Measurements from ENCODE around the gene METTL16. TPM values are rescaled to one million over a fixed set of nuclear protein-coding genes. Genes with fewer than 3 reads are reported as not detected.

The METTL16 gene, protein sequence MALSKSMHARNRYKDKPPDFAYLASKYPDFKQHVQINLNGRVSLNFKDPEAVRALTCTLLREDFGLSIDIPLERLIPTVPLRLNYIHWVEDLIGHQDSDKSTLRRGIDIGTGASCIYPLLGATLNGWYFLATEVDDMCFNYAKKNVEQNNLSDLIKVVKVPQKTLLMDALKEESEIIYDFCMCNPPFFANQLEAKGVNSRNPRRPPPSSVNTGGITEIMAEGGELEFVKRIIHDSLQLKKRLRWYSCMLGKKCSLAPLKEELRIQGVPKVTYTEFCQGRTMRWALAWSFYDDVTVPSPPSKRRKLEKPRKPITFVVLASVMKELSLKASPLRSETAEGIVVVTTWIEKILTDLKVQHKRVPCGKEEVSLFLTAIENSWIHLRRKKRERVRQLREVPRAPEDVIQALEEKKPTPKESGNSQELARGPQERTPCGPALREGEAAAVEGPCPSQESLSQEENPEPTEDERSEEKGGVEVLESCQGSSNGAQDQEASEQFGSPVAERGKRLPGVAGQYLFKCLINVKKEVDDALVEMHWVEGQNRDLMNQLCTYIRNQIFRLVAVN
- total RNA-seq, result 10 to 100 TPM; 20.9 to 33.0 (median 24.0) TPM
- polyA plus RNA-seq, result 10 to 100 TPM; 11.2 to 26.9 (median 17.1) TPM
- long read RNA-seq, donor 1, full-length matches to known transcripts, result 3 of 5 reads
- long read RNA-seq, donor 1, partial matches to known transcripts, result 0 of 5 reads
- long read RNA-seq, donor 1, other reads (novel, unspliced or antisense), result 2 of 5 reads
- long read RNA-seq, donor 2, full-length matches to known transcripts, result 3 of 15 reads
- long read RNA-seq, donor 2, partial matches to known transcripts, result 2 of 15 reads
- long read RNA-seq, donor 2, other reads (novel, unspliced or antisense), result 10 of 15 reads

DNA sequence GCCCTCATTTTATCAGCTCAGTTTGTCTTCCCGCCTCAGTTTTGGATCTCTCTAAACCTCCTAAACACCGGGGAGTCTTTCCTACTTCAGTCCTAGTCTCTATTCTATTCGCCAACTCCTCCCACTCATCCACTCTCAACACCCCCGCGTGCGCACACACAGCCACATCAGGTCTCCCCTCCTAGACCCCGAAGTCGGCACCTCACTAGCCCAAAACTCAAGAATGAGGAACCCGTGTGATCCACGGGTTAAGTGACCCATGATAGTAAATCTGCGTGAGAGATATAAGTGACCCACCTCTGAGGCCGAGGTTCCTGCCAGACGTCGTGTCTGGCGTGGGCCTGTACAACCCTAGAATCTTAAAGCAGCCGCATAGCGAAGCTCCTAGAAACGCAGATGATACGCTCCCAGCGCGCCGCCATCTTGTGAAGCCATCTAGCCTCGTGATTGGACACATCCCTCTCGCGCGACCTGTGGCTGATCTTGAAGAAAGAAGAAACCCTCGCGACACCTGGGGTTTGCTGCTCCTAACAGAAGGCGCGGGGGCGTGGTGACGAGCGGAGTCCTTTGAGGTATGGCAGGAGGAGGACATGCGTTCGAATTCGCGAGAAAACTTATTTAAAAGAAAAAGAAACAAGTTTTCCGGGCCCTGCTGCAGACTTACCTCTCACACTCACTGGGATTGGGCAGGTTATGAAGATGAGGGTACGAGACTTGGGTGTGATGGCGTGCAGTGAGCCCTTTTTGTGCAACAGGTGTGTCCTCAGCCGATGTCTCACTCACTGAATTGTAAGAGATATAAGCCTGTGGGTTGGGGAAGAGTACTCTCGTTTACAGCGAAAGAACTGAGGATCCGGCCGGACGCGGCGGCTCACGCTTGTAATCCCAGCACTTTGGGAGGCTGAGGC is at the start of gene METTL16:
Gene METTL16, minus strand, starts transcription at position 427 of the 908 bp plus-strand sequence. CDS start 9,557 bp downstream, outside the sequence.
- TF ChIP-seq, protein P1, sequence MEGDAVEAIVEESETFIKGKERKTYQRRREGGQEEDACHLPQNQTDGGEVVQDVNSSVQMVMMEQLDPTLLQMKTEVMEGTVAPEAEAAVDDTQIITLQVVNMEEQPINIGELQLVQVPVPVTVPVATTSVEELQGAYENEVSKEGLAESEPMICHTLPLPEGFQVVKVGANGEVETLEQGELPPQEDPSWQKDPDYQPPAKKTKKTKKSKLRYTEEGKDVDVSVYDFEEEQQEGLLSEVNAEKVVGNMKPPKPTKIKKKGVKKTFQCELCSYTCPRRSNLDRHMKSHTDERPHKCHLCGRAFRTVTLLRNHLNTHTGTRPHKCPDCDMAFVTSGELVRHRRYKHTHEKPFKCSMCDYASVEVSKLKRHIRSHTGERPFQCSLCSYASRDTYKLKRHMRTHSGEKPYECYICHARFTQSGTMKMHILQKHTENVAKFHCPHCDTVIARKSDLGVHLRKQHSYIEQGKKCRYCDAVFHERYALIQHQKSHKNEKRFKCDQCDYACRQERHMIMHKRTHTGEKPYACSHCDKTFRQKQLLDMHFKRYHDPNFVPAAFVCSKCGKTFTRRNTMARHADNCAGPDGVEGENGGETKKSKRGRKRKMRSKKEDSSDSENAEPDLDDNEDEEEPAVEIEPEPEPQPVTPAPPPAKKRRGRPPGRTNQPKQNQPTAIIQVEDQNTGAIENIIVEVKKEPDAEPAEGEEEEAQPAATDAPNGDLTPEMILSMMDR (IDR thresholded peaks at IDR 0.05), result no peak
- no peaks in the 10 kb centered on the region for H3K36me3 ChIP-seq (ENCODE audit: insufficient read depth in 1 of 2, low read depth in 1 of 2)
- peak; percentile 99 to 100 (median 100) for ATAC-seq
- H3K27me3 ChIP-seq (ENCODE audit: insufficient read depth in 3 of 3, low read length in 2 of 3), result no peaks in the 10 kb centered on the region
- peak within 1 kb of the TSS; percentile 91 for H3K27ac ChIP-seq
- peak; percentile 97 for DNase-seq
- intact Hi-C loops (cut with DNase I), result loop anchor here (2.0 to 10.0 kb wide), 3 partner anchors 81 to 196 kb away; partner anchors contain the start of gene PAFAH1B1 (in 1 of the 2)
- no peaks in the 10 kb centered on the region for H3K9me3 ChIP-seq
- 0 to 1% (median 1%) methylated on average over 49 of the region's 49 CpGs for WGBS, 3 donors
- peak within 1 kb of the TSS; percentile 93 for H3K4me3 ChIP-seq
- peaks cover 20% of the 10 kb centered on the region for H3K4me1 ChIP-seq

DNA sequence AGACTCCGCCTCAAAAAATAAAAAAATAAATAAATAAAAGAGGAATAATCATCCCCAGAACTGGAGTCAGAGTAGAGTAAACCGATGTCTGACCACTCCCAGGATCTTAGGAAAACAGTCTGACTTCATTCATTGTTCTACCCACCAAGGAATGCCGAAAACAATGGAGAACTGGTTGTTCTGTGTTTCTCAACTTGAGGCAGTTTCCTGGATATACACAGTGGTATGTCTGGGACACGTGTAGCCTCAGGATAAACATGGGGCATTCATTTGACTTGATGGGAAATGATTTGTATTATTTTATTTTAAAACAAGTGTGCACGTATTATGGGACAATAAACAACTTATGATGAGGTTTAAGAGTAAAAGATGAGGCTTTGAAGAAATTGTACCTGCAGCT is 49.0 kb upstream of the METTL16 start:
- Histone ChIP-seq H3K9me3 (no peaks in the 10 kb centered on the region), H3K27me3 (ENCODE audit: insufficient read depth in 3 of 3, low read length in 2 of 3) (no peaks in the 10 kb centered on the region), H3K27ac (no peak overlapping the region), H3K36me3 (ENCODE audit: insufficient read depth in 1 of 2, low read depth in 1 of 2) (no peaks in the 10 kb centered on the region), H3K4me3 (no peak overlapping the region), H3K4me1 (no peaks in the 10 kb centered on the region)
- 81 to 86% (median 84%) methylated on average over 5 of the region's 5 CpGs for WGBS, 3 donors
- intact Hi-C loops (cut with DNase I), result no loop called here
- DNase-seq (no peak), ATAC-seq (no peak)
- TF ChIP-seq, protein P1 (IDR thresholded peaks at IDR 0.05), result no peak

DNA sequence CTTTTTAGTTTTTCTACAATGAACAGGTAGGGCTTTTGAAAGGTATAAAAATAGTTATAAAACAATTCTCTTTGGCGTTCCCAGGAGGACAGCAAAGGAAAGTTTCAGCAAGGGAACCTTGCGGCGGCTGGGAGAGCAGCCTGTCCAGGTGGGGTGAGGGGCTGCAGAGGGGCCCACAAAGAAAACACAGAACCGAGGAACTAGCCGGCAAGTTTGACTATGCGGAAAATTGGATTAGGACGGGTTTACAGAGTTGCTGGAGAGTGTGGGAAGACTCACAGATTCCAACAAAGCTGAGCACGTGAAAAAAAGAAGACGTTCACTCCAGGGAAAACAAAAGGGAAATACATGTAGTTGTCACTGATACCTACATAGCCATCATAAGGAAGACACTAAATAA is 40.2 kb upstream of the METTL16 start:
- intact Hi-C loops (cut with DNase I), result no loop called here
- DNase-seq, result no peak
- WGBS, 3 donors, result 12 to 29% (median 21%) methylated on average over 9 of the region's 9 CpGs
- TF ChIP-seq, protein P1 (IDR thresholded peaks at IDR 0.05), result no peak
- no peak for ATAC-seq
- Histone ChIP-seq H3K4me3 (no peak overlapping the region), H3K36me3 (ENCODE audit: insufficient read depth in 1 of 2, low read depth in 1 of 2) (no peaks in the 10 kb centered on the region), H3K4me1 (no peaks in the 10 kb centered on the region), H3K27ac (no peak overlapping the region), H3K9me3 (no peaks in the 10 kb centered on the region), H3K27me3 (ENCODE audit: insufficient read depth in 3 of 3, low read length in 2 of 3) (peaks cover 0 to 30% (median 3%) of the 10 kb centered on the region in 3 donors)

DNA sequence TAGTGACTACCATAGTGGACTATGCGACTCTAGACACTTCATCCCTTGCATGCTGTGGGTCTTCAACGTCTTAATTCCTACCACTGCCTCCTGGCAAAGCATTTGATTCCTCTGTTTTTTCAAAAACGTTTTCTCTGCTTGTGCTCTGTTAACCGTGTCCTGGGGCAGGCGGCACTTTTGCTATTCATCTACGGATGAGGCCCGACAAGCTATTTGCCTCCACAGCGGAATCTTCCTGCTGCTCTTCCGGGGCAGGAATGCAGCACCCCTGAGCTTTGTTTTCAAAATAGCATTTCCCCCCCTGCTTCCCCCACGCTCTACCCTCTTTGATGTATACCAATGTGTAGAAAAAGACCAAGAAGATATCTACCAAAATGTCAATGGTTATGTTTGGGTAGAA is 39.8 kb upstream of the METTL16 start:
- Histone ChIP-seq H3K4me1 (no peaks in the 10 kb centered on the region), H3K4me3 (no peak overlapping the region), H3K27me3 (ENCODE audit: insufficient read depth in 3 of 3, low read length in 2 of 3) (peaks cover 0 to 30% (median 3%) of the 10 kb centered on the region in 3 donors), H3K9me3 (no peaks in the 10 kb centered on the region), H3K27ac (no peak overlapping the region), H3K36me3 (ENCODE audit: insufficient read depth in 1 of 2, low read depth in 1 of 2) (no peaks in the 10 kb centered on the region)
- ATAC-seq (no peak), DNase-seq (no peak)
- intact Hi-C loops (cut with DNase I), result no loop called here
- TF ChIP-seq, protein P1 (IDR thresholded peaks at IDR 0.05), result no peak
- WGBS, 3 donors, result 26 to 33% (median 28%) methylated on average over 10 of the region's 10 CpGs

Data from psoas muscle (tissue), 8 donors.